PC-9 (cell line): ENCODE results near the gene BCR. TPM values are rescaled to one million over a fixed set of nuclear protein-coding genes. Genes with fewer than 3 reads are reported as not detected.

Experiments
- BruUV-seq: library from RNA; stranded (reverse); fragments of 400-500 nt; replicated peaks from 2 replicates; lab custom pipeline; 2021; lab: Mats Ljungman, UMichigan
- CTCF ChIA-PET: fragments of 300-600 bp; sonication (Branson Sonifier 250); formaldehyde crosslinking; loops from one replicate; lab custom pipeline; 2022; ENCODE audit warnings: antibody characterized with exemption; lab: Charles Lee
- POLR2A ChIA-PET: fragments of 300-600 bp; sonication (Branson Sonifier 250); formaldehyde crosslinking; loops from one replicate; lab custom pipeline; 2022; ENCODE audit warnings: antibody characterized with exemption; ENCODE audit not compliant: unreplicated experiment; lab: Charles Lee
- DNase-seq, 2 experiments: peaks; one replicate each; pipeline versions ENCODE4 v3.0.0 to v3.0.0-alpha.2; 2015 to 2022; ENCODE audit warnings: mixed read lengths in 1 of 2
- H2AFZ ChIP-seq: fragments of 200-600 bp; sonication (generic); 2 replicates; pipeline ENCODE4 v1.8.1; 2017; ENCODE audit warnings: antibody characterized with exemption
- H3F3A ChIP-seq: fragments of 200-600 bp; sonication (generic); 2 replicates; pipeline ENCODE4 v1.8.1; 2017; ENCODE audit warnings: antibody characterized with exemption, mild to moderate bottlenecking, low read depth; ENCODE audit not compliant: insufficient read depth
- H3K27ac ChIP-seq: fragments of 200-600 bp; sonication (generic); 2 replicates; pipeline ENCODE4 v1.6.1; 2016; ENCODE audit warnings: mixed run types
- H3K27me3 ChIP-seq: fragments of 200-600 bp; sonication (generic); 2 replicates; pipeline ENCODE4 v1.6.1; 2016; ENCODE audit warnings: low read depth, mixed run types; ENCODE audit not compliant: insufficient read depth
- H3K36me3 ChIP-seq: fragments of 200-600 bp; sonication (generic); 2 replicates; pipeline ENCODE4 v1.6.1; 2016; ENCODE audit warnings: low read depth, mixed run types
- H3K4me1 ChIP-seq: fragments of 200-600 bp; sonication (generic); replicated peaks from 2 replicates; pipeline ENCODE4 v1.6.1; 2016; ENCODE audit warnings: mixed run types; ENCODE audit not compliant: insufficient read depth
- H3K4me2 ChIP-seq: fragments of 200-600 bp; sonication (generic); 2 replicates; pipeline ENCODE4 v1.6.1; 2017; ENCODE audit warnings: mixed run types
- H3K4me3 ChIP-seq: fragments of 200-600 bp; sonication (generic); 2 replicates; pipeline ENCODE4 v1.6.1; 2016; ENCODE audit warnings: mixed run types
- H3K79me2 ChIP-seq: fragments of 200-600 bp; sonication (generic); 2 replicates; pipeline ENCODE4 v1.6.1; 2017; ENCODE audit warnings: low read depth, mixed run types
- H3K9me2 ChIP-seq: fragments of 200-600 bp; sonication (generic); 2 replicates; pipeline ENCODE4 v1.8.1; 2017; ENCODE audit warnings: mild to moderate bottlenecking; ENCODE audit not compliant: insufficient read depth
- H3K9me3 ChIP-seq: fragments of 200-600 bp; sonication (generic); 2 replicates; pipeline ENCODE4 v1.8.1; 2016; ENCODE audit warnings: low read depth; ENCODE audit not compliant: insufficient read depth
- H4K20me1 ChIP-seq: fragments of 200-600 bp; sonication (generic); 2 replicates; pipeline ENCODE4 v1.8.1; 2017; ENCODE audit not compliant: insufficient read depth
- EZH2 ChIP-seq: fragments of 200-600 bp; sonication (generic); IDR thresholded peaks from 2 replicates; pipeline ENCODE4 v1.8.0; 2017; ENCODE audit warnings: antibody characterized with exemption, low read depth
- intact Hi-C: fragments of 100-400 bp; cut with micrococcal nuclease; formaldehyde crosslinking; loops from one replicate; pipeline ENCODE4 v1.10.0; 2022; ENCODE audit not compliant: unreplicated experiment
- total RNA-seq: library from RNA; stranded (reverse); gene quantifications from 2 replicates; pipeline ENCODE4 v1.2.3, GENCODE V29; 2021
- TF ChIP-seq, protein P1 (sequence below): fragments of 200-600 bp; sonication (generic); conservative IDR thresholded peaks from 2 replicates; pipeline ENCODE4 v1.6.1; 2017; ENCODE audit warnings: mixed run types, antibody characterized with exemption, mild to moderate bottlenecking, moderate library complexity

BCR gene
- total RNA-seq, 1 experiment from 2014 or later = 47.8 TPM

DNA sequence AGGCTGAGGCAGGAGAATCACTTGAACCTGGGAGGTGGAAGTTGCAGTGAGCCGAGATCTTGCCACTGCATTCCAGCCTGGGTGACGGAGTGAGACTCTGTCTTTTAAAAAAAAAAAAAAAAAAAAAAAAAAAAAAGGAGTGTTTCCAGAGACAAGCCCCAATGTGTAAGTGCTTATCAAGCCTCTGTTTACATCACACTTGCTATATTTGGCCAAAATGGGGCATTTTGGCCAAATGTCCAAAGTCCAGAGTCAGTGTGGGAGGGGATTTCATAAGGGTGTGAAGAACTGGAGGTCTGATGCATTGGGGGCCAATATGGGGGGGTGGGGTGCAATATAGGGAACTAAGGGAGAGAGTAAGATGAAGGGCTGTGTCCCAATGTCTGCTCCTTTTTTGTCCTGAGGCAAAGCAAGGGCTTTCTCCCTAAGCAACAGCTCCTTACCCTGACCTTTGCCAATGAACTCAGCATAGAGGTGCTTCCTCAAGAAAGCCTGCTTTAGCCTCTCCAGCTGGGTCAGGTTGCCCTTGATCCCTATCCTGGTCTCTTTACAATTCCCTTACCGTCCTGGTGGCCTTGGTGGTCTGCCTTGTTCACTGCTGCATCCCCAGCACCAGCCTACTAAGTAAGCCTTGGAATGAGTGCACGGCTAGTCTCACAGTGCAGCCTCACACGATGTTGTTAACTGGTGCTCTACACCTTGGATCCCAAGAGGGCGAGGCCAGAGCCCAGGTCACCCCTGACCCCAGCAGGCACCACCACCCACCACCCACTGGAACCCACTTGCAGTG lies 14.1 kb upstream of the BCR start:
- Histone ChIP-seq H3K27me3 (no peaks in the 10 kb centered on the region), H3K9me3 (no peaks in the 10 kb centered on the region), H3K27ac (no peak overlapping the region), H3K4me2 (no peak overlapping the region), H3K36me3 (no peaks in the 10 kb centered on the region), H3F3A (no peaks in the 10 kb centered on the region), H3K4me3 (no peak overlapping the region), H2AFZ (no peak overlapping the region), H3K79me2 (no peaks in the 10 kb centered on the region), H3K4me1 (no peaks in the 10 kb centered on the region), H4K20me1 (no peaks in the 10 kb centered on the region), H3K9me2 (no peaks in the 10 kb centered on the region)
- POLR2A ChIA-PET = no interaction called here
- DNase-seq = no peak
- no peak for TF ChIP-seq EZH2
- TF ChIP-seq, protein P1, sequence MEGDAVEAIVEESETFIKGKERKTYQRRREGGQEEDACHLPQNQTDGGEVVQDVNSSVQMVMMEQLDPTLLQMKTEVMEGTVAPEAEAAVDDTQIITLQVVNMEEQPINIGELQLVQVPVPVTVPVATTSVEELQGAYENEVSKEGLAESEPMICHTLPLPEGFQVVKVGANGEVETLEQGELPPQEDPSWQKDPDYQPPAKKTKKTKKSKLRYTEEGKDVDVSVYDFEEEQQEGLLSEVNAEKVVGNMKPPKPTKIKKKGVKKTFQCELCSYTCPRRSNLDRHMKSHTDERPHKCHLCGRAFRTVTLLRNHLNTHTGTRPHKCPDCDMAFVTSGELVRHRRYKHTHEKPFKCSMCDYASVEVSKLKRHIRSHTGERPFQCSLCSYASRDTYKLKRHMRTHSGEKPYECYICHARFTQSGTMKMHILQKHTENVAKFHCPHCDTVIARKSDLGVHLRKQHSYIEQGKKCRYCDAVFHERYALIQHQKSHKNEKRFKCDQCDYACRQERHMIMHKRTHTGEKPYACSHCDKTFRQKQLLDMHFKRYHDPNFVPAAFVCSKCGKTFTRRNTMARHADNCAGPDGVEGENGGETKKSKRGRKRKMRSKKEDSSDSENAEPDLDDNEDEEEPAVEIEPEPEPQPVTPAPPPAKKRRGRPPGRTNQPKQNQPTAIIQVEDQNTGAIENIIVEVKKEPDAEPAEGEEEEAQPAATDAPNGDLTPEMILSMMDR = no peak
- BruUV-seq = no TSS peak
- CTCF ChIA-PET = no interaction called here
- intact Hi-C loops = no loop called here

DNA sequence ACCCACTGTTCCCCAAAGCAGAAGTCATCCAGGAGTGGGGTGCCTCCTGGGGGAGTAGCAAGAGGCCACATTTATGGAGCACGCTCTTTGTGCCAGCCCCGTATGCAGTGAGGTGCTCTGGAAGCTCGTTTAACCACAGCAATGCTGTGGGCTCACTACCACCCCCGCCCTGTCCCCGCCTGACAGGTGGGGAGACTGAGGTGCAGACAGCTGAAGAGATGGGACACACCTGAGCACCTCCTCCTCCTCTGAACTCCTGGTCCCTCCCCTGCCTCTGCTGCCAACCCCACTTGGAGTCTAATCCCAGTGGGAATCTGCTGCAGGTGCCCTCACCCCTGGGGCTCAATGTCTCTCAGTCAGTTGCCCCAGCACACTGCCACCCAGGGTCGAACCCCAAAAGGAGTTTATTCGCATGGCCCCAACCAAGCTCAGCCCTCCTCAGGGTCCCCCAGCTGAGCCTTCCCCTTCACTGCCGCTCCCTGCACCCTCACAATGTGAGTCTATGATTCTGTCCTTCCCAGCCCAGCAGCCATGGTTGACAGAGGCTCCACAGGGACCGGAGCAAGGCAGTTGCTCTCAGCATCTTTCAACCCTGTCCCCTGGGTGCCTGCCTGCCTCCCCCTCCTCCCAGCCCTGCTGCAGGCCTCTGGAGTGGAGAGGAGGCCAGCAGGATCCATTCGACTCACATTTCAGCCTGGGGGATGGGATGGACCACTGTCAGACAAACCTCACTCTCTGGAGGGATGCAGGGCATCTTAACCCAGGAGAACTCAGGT lies 13.3 kb upstream of the BCR start:
- Histone ChIP-seq H3K4me3 (no peak overlapping the region), H3K79me2 (no peaks in the 10 kb centered on the region), H2AFZ (no peak overlapping the region), H3F3A (no peaks in the 10 kb centered on the region), H3K36me3 (no peaks in the 10 kb centered on the region), H3K27me3 (no peaks in the 10 kb centered on the region), H3K4me1 (no peaks in the 10 kb centered on the region), H3K27ac (no peak overlapping the region), H4K20me1 (no peaks in the 10 kb centered on the region), H3K9me3 (no peaks in the 10 kb centered on the region), H3K4me2 (no peak overlapping the region), H3K9me2 (no peaks in the 10 kb centered on the region)
- intact Hi-C loops = no loop called here
- BruUV-seq = no TSS peak
- DNase-seq = no peak
- TF ChIP-seq EZH2 = no peak
- TF ChIP-seq, protein P1 = no peak
- ChIA-PET POLR2A (no interaction called here), CTCF (no interaction called here)

DNA sequence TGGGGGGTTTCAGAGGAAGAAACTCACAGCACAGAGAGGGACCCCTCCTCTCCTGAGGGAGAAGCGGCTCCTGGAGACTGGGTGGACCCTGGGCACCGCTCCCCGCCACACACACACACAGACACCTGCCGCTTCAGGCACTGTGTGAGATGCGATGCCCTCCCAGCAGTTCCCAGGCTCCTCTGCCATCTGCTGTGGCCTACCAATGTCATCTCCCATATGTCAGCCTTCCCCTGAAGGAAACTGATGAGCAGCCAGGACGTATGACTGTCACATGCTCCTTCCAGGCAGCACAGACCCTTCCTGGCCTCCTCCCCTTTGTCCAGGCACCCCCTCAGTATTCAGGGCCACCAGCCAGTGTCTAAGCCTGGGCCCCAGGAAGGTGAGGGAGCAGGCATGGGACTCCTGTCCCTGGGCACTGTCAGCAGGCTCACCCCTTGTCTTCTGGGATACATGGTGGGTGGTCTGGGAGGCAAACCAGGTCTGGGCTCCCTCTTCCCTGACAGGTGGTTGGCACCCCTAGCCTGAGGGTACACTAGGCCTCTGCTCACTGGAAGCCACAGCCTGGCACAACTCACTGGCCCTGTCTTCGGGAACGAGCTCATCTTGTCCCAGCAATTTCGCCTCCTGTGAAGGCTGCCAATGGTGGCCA lies 11.8 kb upstream of the BCR start:
- Histone ChIP-seq H2AFZ (no peak overlapping the region), H3K36me3 (no peaks in the 10 kb centered on the region), H3K4me1 (no peaks in the 10 kb centered on the region), H3K4me2 (no peak overlapping the region), H3K4me3 (no peak overlapping the region), H3K9me3 (no peaks in the 10 kb centered on the region), H3F3A (no peaks in the 10 kb centered on the region), H3K79me2 (no peaks in the 10 kb centered on the region), H3K9me2 (no peaks in the 10 kb centered on the region), H3K27me3 (no peaks in the 10 kb centered on the region), H4K20me1 (no peaks in the 10 kb centered on the region), H3K27ac (no peak overlapping the region)
- no peak for DNase-seq
- intact Hi-C loops = no loop called here
- no peak for TF ChIP-seq EZH2
- TF ChIP-seq, protein P1 = no peak
- ChIA-PET POLR2A (no interaction called here), CTCF (no interaction called here)
- BruUV-seq = no TSS peak
